ENCODE data around the gene ATP8A2.

DNA sequence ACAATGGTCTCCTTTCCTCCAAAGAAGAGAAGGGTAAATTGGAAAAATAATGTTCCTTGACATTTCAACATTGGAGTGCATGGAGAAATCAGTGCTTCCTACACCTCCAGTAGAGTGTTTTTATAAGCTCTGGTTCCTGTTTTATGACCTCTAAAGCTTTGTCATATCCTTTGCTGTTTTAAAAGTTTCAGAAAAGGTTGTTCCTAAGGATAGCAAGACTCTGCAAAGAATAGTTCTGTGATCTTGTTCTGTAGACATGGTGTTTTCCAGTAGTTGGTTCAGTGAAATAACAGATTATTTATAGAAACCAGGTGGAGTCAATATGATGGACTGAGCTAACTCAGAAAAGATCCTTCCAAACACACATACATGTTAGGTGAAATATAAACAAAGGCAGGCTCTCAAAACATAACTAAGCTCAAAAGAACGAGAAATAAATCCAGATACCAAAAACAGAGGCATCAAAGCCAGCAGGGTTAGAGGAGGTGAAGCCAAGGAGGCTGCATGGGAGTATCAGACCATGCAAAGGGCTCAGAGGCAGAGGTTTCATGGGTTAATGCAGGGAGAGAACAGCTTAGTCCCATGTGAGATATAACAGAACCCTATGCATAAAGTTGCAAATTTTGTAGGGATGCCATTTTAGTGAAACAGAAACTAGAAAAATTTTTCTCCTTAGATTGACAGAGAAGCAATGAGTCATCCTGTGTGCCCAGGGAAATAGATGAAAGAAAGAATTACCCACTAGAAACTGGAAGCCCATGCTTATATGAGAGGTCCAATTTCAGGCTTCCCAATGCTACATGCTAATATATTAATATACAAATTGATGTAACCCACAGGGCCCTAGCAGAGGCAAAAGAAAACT lies 635.7 kb downstream of the ATP8A2 start:
- TF ChIP-seq, protein P1, sequence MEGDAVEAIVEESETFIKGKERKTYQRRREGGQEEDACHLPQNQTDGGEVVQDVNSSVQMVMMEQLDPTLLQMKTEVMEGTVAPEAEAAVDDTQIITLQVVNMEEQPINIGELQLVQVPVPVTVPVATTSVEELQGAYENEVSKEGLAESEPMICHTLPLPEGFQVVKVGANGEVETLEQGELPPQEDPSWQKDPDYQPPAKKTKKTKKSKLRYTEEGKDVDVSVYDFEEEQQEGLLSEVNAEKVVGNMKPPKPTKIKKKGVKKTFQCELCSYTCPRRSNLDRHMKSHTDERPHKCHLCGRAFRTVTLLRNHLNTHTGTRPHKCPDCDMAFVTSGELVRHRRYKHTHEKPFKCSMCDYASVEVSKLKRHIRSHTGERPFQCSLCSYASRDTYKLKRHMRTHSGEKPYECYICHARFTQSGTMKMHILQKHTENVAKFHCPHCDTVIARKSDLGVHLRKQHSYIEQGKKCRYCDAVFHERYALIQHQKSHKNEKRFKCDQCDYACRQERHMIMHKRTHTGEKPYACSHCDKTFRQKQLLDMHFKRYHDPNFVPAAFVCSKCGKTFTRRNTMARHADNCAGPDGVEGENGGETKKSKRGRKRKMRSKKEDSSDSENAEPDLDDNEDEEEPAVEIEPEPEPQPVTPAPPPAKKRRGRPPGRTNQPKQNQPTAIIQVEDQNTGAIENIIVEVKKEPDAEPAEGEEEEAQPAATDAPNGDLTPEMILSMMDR (IDR thresholded peaks at IDR 0.05), result no peak
- no peak for TF ChIP-seq POLR2AphosphoS5 (IDR thresholded peaks at IDR 0.05; ENCODE audit: low read depth, low read length)
- TF ChIP-seq, protein P2, sequence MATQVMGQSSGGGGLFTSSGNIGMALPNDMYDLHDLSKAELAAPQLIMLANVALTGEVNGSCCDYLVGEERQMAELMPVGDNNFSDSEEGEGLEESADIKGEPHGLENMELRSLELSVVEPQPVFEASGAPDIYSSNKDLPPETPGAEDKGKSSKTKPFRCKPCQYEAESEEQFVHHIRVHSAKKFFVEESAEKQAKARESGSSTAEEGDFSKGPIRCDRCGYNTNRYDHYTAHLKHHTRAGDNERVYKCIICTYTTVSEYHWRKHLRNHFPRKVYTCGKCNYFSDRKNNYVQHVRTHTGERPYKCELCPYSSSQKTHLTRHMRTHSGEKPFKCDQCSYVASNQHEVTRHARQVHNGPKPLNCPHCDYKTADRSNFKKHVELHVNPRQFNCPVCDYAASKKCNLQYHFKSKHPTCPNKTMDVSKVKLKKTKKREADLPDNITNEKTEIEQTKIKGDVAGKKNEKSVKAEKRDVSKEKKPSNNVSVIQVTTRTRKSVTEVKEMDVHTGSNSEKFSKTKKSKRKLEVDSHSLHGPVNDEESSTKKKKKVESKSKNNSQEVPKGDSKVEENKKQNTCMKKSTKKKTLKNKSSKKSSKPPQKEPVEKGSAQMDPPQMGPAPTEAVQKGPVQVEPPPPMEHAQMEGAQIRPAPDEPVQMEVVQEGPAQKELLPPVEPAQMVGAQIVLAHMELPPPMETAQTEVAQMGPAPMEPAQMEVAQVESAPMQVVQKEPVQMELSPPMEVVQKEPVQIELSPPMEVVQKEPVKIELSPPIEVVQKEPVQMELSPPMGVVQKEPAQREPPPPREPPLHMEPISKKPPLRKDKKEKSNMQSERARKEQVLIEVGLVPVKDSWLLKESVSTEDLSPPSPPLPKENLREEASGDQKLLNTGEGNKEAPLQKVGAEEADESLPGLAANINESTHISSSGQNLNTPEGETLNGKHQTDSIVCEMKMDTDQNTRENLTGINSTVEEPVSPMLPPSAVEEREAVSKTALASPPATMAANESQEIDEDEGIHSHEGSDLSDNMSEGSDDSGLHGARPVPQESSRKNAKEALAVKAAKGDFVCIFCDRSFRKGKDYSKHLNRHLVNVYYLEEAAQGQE (IDR thresholded peaks at IDR 0.05; ENCODE audit: insufficient read depth in 1 of 2, low read depth in 2 of 2, low read length in 1 of 2), result no peak

Data from Panc1 (cell line).